Thyroid gland (tissue), 4 donors: Measurements from ENCODE around the gene WDFY2. TPM values are rescaled to one million over a fixed set of nuclear protein-coding genes. Genes with fewer than 3 reads are reported as not detected.
A peak's percentile ranks its signal among the peaks of the same experiment; 100 is the strongest.

Source experiments
- DNase-seq, 2 donors: peaks; one replicate each; pipeline ENCODE4 v3.0.0-alpha.2; 2019
- H3K27ac ChIP-seq, 3 donors: fragments of 200-600 bp; sonication (generic); 1 replicate in 2 of 3; 2 replicates in 1 of 3; pipeline ENCODE4 v1.5.1; 2016 to 2019; ENCODE audit warnings: mild to moderate bottlenecking in 1 of 3, moderate library complexity in 1 of 3
- H3K27me3 ChIP-seq: fragments of 200-600 bp; sonication (generic); one replicate; pipeline ENCODE4 v1.5.1; 2019
- H3K36me3 ChIP-seq, 2 donors: fragments of 200-600 bp; sonication (generic); one replicate each; pipeline ENCODE4 v1.5.1; 2016 to 2019
- H3K4me1 ChIP-seq, 2 donors: fragments of 200-600 bp; sonication (generic); one replicate each; pipeline ENCODE4 v1.5.1; 2017 to 2019
- H3K4me3 ChIP-seq, 3 donors: fragments of 200-600 bp; sonication (generic); replicated peaks in 1 of 3; 1 replicate in 2 of 3; 2 replicates in 1 of 3; pipeline ENCODE4 v1.5.1; 2016; ENCODE audit warnings: mild to moderate bottlenecking in 1 of 3
- H3K9me3 ChIP-seq: fragments of 200-600 bp; sonication (generic); one replicate; pipeline ENCODE4 v1.5.1; 2017
- POLR2A ChIP-seq, 2 donors: fragments of 450-650 bp; IDR thresholded peaks; one replicate each; pipeline ENCODE4 v1.6.1; 2017; ENCODE audit warnings: antibody characterized with exemption in 2 of 2, mild to moderate bottlenecking in 2 of 2, moderate library complexity in 1 of 2
- WGBS, 2 donors: methylation state at CpG; one replicate each; pipeline ENCODE4 v1.1.5; 2017; 5-methylcytosine and 5-hydroxymethylcytosine counted together
- intact Hi-C: fragments of 100-400 bp; cut with DNase I; formaldehyde crosslinking; loops from one replicate; pipeline ENCODE4 v1.15.1; 2023
- microRNA-seq: library from miRNA; unstranded; fragments of <30 nt; microRNA quantifications from one replicate; pipeline ENCODE4, GENCODE V29; 2016
- small RNA-seq: library from RNA; depleted of rRNA; stranded (forward); fragments of <200 nt; gene quantifications from one replicate; pipeline ENCODE3, GENCODE V24; 2016
- total RNA-seq, 4 donors: library from RNA; depleted of rRNA; stranded (reverse); fragments of >200 nt; gene quantifications; one replicate each; pipeline ENCODE4 v1.2.3, GENCODE V29; 2016
- TF ChIP-seq, protein P1 (sequence below), 6 experiments: fragments of 200-600 bp in 3 of 6; fragments of 450-650 bp in 3 of 6; sonication (generic) in 3 of 6; IDR thresholded peaks; one replicate each; pipeline ENCODE4 v1.5.1; 2016 to 2019; ENCODE audit warnings: antibody characterized with exemption in 6 of 6, mild to moderate bottlenecking in 2 of 6, inconsistent platforms in 1 of 6, moderate library complexity in 1 of 6

WDFY2 gene
- total RNA-seq, 4 donors from 2014 or later = 15.8 to 23.9 (median 20.9) TPM

DNA sequence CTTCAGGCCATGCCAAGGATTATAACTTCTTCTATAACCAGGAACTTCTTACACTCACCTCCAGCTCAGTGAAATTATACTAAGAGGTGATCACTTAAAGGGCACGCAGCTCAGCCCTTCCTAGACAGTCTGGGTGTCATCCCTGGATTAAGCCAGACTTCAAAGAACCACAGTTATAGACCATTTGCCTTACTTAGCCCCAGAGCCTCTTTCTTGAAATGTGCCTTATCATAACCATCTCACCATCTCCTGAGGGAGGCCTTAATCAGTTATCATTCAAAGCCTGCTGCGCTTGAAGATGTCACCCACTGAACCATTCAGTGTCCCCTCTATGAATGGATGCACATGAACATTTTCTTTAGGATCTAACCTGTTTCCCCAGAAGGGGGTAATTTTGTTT lies 229.8 kb downstream of the WDFY2 start:
- H3K27ac ChIP-seq = no peak overlapping the region
- peaks cover 7 to 12% of the 10 kb centered on the region in 2 donors for H3K4me1 ChIP-seq
- WGBS, 2 donors = 95 to 100% methylated on average over 2 of the region's 2 CpGs
- H3K4me3 ChIP-seq = no peak overlapping the region
- H3K36me3 ChIP-seq = no peaks in the 10 kb centered on the region
- no peaks in the 10 kb centered on the region for H3K9me3 ChIP-seq
- intact Hi-C loops = loop anchor here (10.0 kb wide), 1 partner anchor 201 kb away; the partner anchor contains the start of genes ALG11 and ATP7B
- no peaks in the 10 kb centered on the region for H3K27me3 ChIP-seq
- no peak for DNase-seq
- no peak for TF ChIP-seq POLR2A (IDR thresholded peaks at IDR 0.05)
- TF ChIP-seq, protein P1, sequence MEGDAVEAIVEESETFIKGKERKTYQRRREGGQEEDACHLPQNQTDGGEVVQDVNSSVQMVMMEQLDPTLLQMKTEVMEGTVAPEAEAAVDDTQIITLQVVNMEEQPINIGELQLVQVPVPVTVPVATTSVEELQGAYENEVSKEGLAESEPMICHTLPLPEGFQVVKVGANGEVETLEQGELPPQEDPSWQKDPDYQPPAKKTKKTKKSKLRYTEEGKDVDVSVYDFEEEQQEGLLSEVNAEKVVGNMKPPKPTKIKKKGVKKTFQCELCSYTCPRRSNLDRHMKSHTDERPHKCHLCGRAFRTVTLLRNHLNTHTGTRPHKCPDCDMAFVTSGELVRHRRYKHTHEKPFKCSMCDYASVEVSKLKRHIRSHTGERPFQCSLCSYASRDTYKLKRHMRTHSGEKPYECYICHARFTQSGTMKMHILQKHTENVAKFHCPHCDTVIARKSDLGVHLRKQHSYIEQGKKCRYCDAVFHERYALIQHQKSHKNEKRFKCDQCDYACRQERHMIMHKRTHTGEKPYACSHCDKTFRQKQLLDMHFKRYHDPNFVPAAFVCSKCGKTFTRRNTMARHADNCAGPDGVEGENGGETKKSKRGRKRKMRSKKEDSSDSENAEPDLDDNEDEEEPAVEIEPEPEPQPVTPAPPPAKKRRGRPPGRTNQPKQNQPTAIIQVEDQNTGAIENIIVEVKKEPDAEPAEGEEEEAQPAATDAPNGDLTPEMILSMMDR (IDR thresholded peaks at IDR 0.05) = no peak

DNA sequence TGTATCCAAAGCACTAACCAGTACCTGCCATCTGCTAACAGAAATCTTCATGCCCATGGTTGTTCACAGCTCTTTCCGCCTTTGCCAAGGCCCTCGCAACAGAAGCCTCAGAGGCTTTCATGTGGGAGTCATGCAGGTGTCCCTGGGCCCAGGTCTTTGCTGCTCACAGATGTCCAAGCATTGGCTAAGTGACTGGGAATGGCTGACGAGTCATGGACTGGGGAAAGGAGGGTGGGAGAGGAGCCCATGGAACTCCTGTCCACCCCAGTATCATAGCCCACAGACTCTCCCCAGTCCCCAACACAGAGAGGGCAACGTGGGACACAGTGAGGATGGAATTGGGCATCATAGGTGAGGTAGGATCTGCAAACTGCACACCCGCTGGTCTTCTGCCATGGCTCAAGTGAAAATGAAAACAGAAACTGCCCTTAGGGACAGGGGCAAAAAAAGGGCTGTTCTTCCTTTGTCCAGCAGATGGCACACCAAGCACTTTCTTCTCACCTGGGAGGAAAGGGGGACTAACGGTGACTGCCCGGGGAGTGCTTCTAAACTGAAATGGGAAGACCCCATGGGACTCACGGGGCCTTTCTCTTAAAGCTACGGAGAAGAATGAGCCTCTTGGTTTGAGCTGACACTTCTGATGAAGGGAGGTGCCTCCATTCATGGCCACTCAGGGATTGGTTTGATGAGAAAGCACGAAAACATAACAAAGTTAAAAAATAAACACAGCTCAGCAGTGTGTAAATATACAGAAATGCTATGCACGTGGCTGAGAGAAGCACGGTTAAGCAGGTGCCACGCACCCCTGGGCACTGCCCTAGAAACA lies 230.8 kb downstream of the WDFY2 start:
- DNase-seq = peak; percentile 65 to 66
- intact Hi-C loops = loop anchor here (10.0 kb wide), 1 partner anchor 200 kb away; the partner anchor contains the start of genes ALG11 and ATP7B
- Histone ChIP-seq H3K27ac (no peak overlapping the region), H3K4me1 (peaks cover 7 to 12% of the 10 kb centered on the region in 2 donors), H3K4me3 (peak overlapping the region in 1 of 3 donors; percentile 5), H3K9me3 (no peaks in the 10 kb centered on the region), H3K36me3 (no peaks in the 10 kb centered on the region), H3K27me3 (no peaks in the 10 kb centered on the region)
- WGBS, 2 donors = 23 to 26% methylated on average over 13 of the region's 13 CpGs
- TF ChIP-seq POLR2A (IDR thresholded peaks at IDR 0.05) = no peak
- TF ChIP-seq, protein P1 (IDR thresholded peaks at IDR 0.05) = peak; percentile 58 to 81 (median 71)

DNA sequence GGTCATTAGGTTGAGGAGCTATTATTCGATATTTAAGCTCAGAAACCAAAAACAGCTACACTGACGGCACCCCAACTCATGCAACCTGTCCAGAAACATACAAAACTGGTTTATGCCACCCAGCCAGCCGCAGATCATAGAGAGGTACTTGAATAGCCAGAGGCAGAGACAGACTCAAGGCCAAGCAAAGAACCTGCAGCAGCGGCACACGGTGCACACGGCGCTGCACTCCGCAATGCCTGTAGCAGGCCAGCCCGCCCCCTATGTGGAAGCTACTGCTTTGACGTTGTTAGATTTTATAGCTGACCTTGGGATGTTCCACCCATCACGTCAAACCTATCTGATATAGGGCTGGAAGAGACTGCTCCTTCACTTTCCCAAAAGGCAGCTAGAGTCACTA lies 231.6 kb downstream of the WDFY2 start:
- Histone ChIP-seq H3K27ac (no peak overlapping the region), H3K9me3 (no peaks in the 10 kb centered on the region), H3K4me3 (no peak overlapping the region), H3K27me3 (no peaks in the 10 kb centered on the region), H3K36me3 (no peaks in the 10 kb centered on the region), H3K4me1 (peaks cover 7 to 12% of the 10 kb centered on the region in 2 donors)
- DNase-seq = peak; percentile 51 to 60
- intact Hi-C loops = loop anchor here (10.0 kb wide), 1 partner anchor 199 kb away; the partner anchor contains the start of genes ALG11 and ATP7B
- 42 to 45% methylated on average over 11 of the region's 11 CpGs for WGBS, 2 donors
- no peak for TF ChIP-seq POLR2A (IDR thresholded peaks at IDR 0.05)
- TF ChIP-seq, protein P1 (IDR thresholded peaks at IDR 0.05) = no peak

DNA sequence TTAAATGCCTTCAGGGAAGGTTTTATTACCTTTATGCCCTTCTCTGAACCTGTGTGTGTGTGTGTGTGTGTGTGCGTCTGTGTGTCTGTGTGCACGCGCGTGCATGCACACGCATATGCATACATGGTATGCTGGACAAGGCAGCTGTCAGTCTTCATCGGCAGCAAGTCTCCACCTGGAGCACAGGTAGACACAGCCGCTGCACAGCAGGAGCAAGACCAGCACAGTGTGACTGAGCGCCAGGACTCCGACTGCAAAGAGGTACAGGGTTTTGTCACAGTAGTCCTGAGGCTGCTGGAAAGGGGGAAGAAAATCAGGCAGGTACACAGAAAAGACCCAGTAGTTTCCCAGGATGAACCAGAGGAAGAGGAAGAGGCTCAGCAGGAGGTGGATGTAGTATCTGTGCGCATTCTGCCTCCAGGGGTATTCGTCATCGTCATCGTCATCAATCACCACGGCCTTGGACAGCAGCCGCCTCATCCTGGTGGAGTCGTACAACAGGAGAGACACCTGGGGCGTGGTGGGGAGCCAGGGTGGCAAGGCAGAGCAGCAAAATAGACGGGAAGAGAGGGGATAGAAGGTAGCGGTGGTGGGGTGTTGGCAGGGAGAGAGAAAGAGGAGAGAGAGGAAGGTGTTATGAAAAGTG lies 232.5 kb downstream of the WDFY2 start:
- Histone ChIP-seq H3K4me3 (no peak overlapping the region), H3K27me3 (no peaks in the 10 kb centered on the region), H3K27ac (no peak overlapping the region), H3K4me1 (peaks cover 7 to 12% of the 10 kb centered on the region in 2 donors), H3K36me3 (no peaks in the 10 kb centered on the region), H3K9me3 (no peaks in the 10 kb centered on the region)
- WGBS, 2 donors = 84 to 89% methylated on average over 19 of the region's 19 CpGs
- DNase-seq = no peak
- TF ChIP-seq, protein P1 (IDR thresholded peaks at IDR 0.05) = no peak
- TF ChIP-seq POLR2A (IDR thresholded peaks at IDR 0.05) = no peak
- intact Hi-C loops = loop anchor here (10.0 kb wide), 1 partner anchor 198 kb away; the partner anchor contains the start of genes ALG11 and ATP7B

Small RNA genes lying within 50 kb of the gene (microRNA-seq; reads per million reads assigned to microRNA genes)
- not detected for gene MIR4703

Small RNA genes lying within 50 kb of the gene (small RNA-seq; reads per million reads assigned to genes)
- gene MIR4703 (not detected), gene RN7SL413P (not detected), gene RNU6-65P (not detected), gene RNY1P6 (not detected)

Other genes with a start within 250 kb of the WDFY2 start
- gene SERPINE3, start 244.8 kb upstream of the WDFY2 start, total RNA-seq = not detected
- 10 to 100 TPM; 42.1 to 53.7 (median 45.4) TPM for gene INTS6, start 131.4 kb upstream of the WDFY2 start, total RNA-seq
- gene DHRS12, start 219.7 kb downstream of the WDFY2 start, total RNA-seq = 10 to 100 TPM; 23.1 to 34.2 (median 27.4) TPM